Measurements from ENCODE around the gene ZNF672.
"Not testable (repeated sequence)": the region's sequence is repeated elsewhere in the genome, so short reads cannot be mapped to it uniquely, and the experiment has no call there.

ZNF672 gene

GRCh38 chr1:248837781-248838356, at the start of gene ZNF672:
ZNF672 (plus strand) TSS chr1:248838224; CDS start chr1:248847275, 9,051 bp downstream.
- H3K4me3 Mint-ChIP-seq = no peak within 1 kb of the TSS
- H3K36me3 Mint-ChIP-seq (ENCODE audit: low read depth) = no peaks in the 10 kb centered on the region
- peak within 1 kb of the TSS; percentile 92 for H3K27ac Mint-ChIP-seq
- H3K4me1 Mint-ChIP-seq (ENCODE audit: low read depth) = peaks cover 32% of the 10 kb centered on the region
- H3K9me3 Mint-ChIP-seq = no peaks in the 10 kb centered on the region
- H3K27me3 Mint-ChIP-seq = peaks cover 3% of the 10 kb centered on the region

- Mint-ChIP-seq H3K9me3 (no peaks in the 10 kb centered on the region), H3K27me3 (no peaks in the 10 kb centered on the region), H3K4me3 (no peak overlapping the region), H3K27ac (no peak overlapping the region), H3K36me3 (ENCODE audit: low read depth) (no peaks in the 10 kb centered on the region), H3K4me1 (ENCODE audit: low read depth) (peaks cover 6% of the 10 kb centered on the region)
Measured at GRCh38 chr1:248788327-248788726, 49.7 kb upstream of the ZNF672 start.

GRCh38 chr1:248789337-248789736, 48.7 kb upstream of the ZNF672 start:
- not testable (repeated sequence) for H3K4me3 Mint-ChIP-seq; H3K27ac Mint-ChIP-seq; H3K36me3 Mint-ChIP-seq (ENCODE audit: low read depth); H3K9me3 Mint-ChIP-seq; H3K27me3 Mint-ChIP-seq; H3K4me1 Mint-ChIP-seq (ENCODE audit: low read depth)

GRCh38 chr1:248790456-248790855, 47.6 kb upstream of the ZNF672 start:
- H3K27ac Mint-ChIP-seq = no peak overlapping the region
- peaks cover 5% of the 10 kb centered on the region for H3K9me3 Mint-ChIP-seq
- H3K27me3 Mint-ChIP-seq = no peaks in the 10 kb centered on the region
- H3K36me3 Mint-ChIP-seq (ENCODE audit: low read depth) = no peaks in the 10 kb centered on the region
- H3K4me3 Mint-ChIP-seq = no peak overlapping the region
- peaks cover 6% of the 10 kb centered on the region for H3K4me1 Mint-ChIP-seq (ENCODE audit: low read depth)

- Mint-ChIP-seq H3K4me1 (ENCODE audit: low read depth) (peaks cover 3% of the 10 kb centered on the region), H3K27me3 (no peaks in the 10 kb centered on the region), H3K4me3 (no peak overlapping the region), H3K27ac (no peak overlapping the region), H3K9me3 (peaks cover 7% of the 10 kb centered on the region), H3K36me3 (ENCODE audit: low read depth) (no peaks in the 10 kb centered on the region)
Measured at GRCh38 chr1:248791010-248791409, 47.0 kb upstream of the ZNF672 start.

- peaks cover 9% of the 10 kb centered on the region for H3K9me3 Mint-ChIP-seq
- H3K4me3 Mint-ChIP-seq = no peak overlapping the region
- H3K27ac Mint-ChIP-seq = no peak overlapping the region
- H3K4me1 Mint-ChIP-seq (ENCODE audit: low read depth) = peaks cover 3% of the 10 kb centered on the region
- peaks cover 1% of the 10 kb centered on the region for H3K27me3 Mint-ChIP-seq
- H3K36me3 Mint-ChIP-seq (ENCODE audit: low read depth) = no peaks in the 10 kb centered on the region
Measured at GRCh38 chr1:248792342-248792741, 45.7 kb upstream of the ZNF672 start.

- Mint-ChIP-seq H3K27me3 (peaks cover 12% of the 10 kb centered on the region), H3K4me3 (no peak overlapping the region), H3K36me3 (ENCODE audit: low read depth) (no peaks in the 10 kb centered on the region), H3K9me3 (peaks cover 9% of the 10 kb centered on the region), H3K27ac (no peak overlapping the region), H3K4me1 (ENCODE audit: low read depth) (peaks cover 3% of the 10 kb centered on the region)
Measured at GRCh38 chr1:248793592-248793991, 44.4 kb upstream of the ZNF672 start.

- H3K4me1 Mint-ChIP-seq (ENCODE audit: low read depth); H3K9me3 Mint-ChIP-seq; H3K27ac Mint-ChIP-seq; H3K4me3 Mint-ChIP-seq; H3K36me3 Mint-ChIP-seq (ENCODE audit: low read depth): not testable (repeated sequence)
- peaks cover 16% of the 10 kb centered on the region for H3K27me3 Mint-ChIP-seq
Measured at GRCh38 chr1:248794663-248795062, 43.4 kb upstream of the ZNF672 start.

GRCh38 chr1:248798791-248799190, 39.2 kb upstream of the ZNF672 start:
- no peaks in the 10 kb centered on the region for H3K36me3 Mint-ChIP-seq (ENCODE audit: low read depth)
- H3K4me3 Mint-ChIP-seq = no peak overlapping the region
- H3K27ac Mint-ChIP-seq = no peak overlapping the region
- H3K4me1 Mint-ChIP-seq (ENCODE audit: low read depth) = no peaks in the 10 kb centered on the region
- peaks cover 7% of the 10 kb centered on the region for H3K9me3 Mint-ChIP-seq
- H3K27me3 Mint-ChIP-seq = peaks cover 24% of the 10 kb centered on the region

GRCh38 chr1:248800459-248800858, 37.6 kb upstream of the ZNF672 start:
- H3K4me3 Mint-ChIP-seq = no peak overlapping the region
- no peaks in the 10 kb centered on the region for H3K36me3 Mint-ChIP-seq (ENCODE audit: low read depth)
- H3K27me3 Mint-ChIP-seq = peaks cover 24% of the 10 kb centered on the region
- H3K9me3 Mint-ChIP-seq = peaks cover 3% of the 10 kb centered on the region
- H3K4me1 Mint-ChIP-seq (ENCODE audit: low read depth) = peaks cover 12% of the 10 kb centered on the region
- no peak overlapping the region for H3K27ac Mint-ChIP-seq

- peaks cover 21% of the 10 kb centered on the region for H3K27me3 Mint-ChIP-seq
Measured at GRCh38 chr1:248802454-248802853, 35.6 kb upstream of the ZNF672 start.

GRCh38 chr1:248803501-248803900, 34.5 kb upstream of the ZNF672 start:
- H3K36me3 Mint-ChIP-seq (ENCODE audit: low read depth); H3K27ac Mint-ChIP-seq; H3K9me3 Mint-ChIP-seq; H3K4me3 Mint-ChIP-seq: not testable (repeated sequence)
- H3K27me3 Mint-ChIP-seq = peaks cover 12% of the 10 kb centered on the region
- H3K4me1 Mint-ChIP-seq (ENCODE audit: low read depth) = peaks cover 17% of the 10 kb centered on the region

More at GRCh38 chr1:248802454-248802853, 35.6 kb upstream of the ZNF672 start:
- Mint-ChIP-seq H3K4me1 (ENCODE audit: low read depth) (peaks cover 17% of the 10 kb centered on the region), H3K27ac (no peak overlapping the region), H3K4me3 (no peak overlapping the region), H3K9me3 (no peaks in the 10 kb centered on the region), H3K36me3 (ENCODE audit: low read depth) (no peaks in the 10 kb centered on the region)

GRCh38 chr1:248804771-248805681, 33.0 kb upstream of the ZNF672 start:
- Mint-ChIP-seq H3K27me3 (peaks cover 8% of the 10 kb centered on the region), H3K36me3 (ENCODE audit: low read depth) (no peaks in the 10 kb centered on the region), H3K4me3 (no peak overlapping the region), H3K4me1 (ENCODE audit: low read depth) (peaks cover 17% of the 10 kb centered on the region), H3K9me3 (no peaks in the 10 kb centered on the region), H3K27ac (no peak overlapping the region)

- H3K4me3 Mint-ChIP-seq = no peak overlapping the region
- H3K4me1 Mint-ChIP-seq (ENCODE audit: low read depth) = peaks cover 17% of the 10 kb centered on the region
- H3K9me3 Mint-ChIP-seq = no peaks in the 10 kb centered on the region
- H3K27me3 Mint-ChIP-seq = peaks cover 8% of the 10 kb centered on the region
- no peak overlapping the region for H3K27ac Mint-ChIP-seq
- no peaks in the 10 kb centered on the region for H3K36me3 Mint-ChIP-seq (ENCODE audit: low read depth)
Measured at GRCh38 chr1:248805876-248806275, 32.1 kb upstream of the ZNF672 start.

GRCh38 chr1:248807067-248807737, 30.8 kb upstream of the ZNF672 start:
- Mint-ChIP-seq H3K4me1 (ENCODE audit: low read depth) (peaks cover 17% of the 10 kb centered on the region), H3K27me3 (no peaks in the 10 kb centered on the region), H3K4me3 (no peak overlapping the region), H3K36me3 (ENCODE audit: low read depth) (peaks cover 8% of the 10 kb centered on the region), H3K27ac (no peak overlapping the region), H3K9me3 (no peaks in the 10 kb centered on the region)
